GM12878 (cell line): Measurements from ENCODE around the gene RGS18.

Experiments
- ATF7 ChIP-seq: fragments of 450-650 bp; IDR thresholded peaks from 2 replicates; pipeline ENCODE4 v1.6.1; 2016; ENCODE audit warnings: low read depth, mild to moderate bottlenecking
- CHD2 ChIP-seq: IDR thresholded peaks from 2 replicates; pipeline ENCODE4 v1.6.1; 2011; ENCODE audit warnings: low read depth, low read length, improper control_type of control experiment, borderline replicate concordance
- EZH2 ChIP-seq: IDR thresholded peaks from 2 replicates; pipeline ENCODE4 v1.6.1; 2012; ENCODE audit warnings: low read depth, mild to moderate bottlenecking, control low read depth, inconsistent platforms, low read length, borderline replicate concordance; ENCODE audit not compliant: control insufficient read depth
- KAT2A ChIP-seq: conservative IDR thresholded peaks from 2 replicates; pipeline ENCODE4 v1.6.1; 2011; ENCODE audit warnings: low read depth, low read length; ENCODE audit not compliant: control insufficient read depth
- MXI1 ChIP-seq: fragments of 150-350 bp; IDR thresholded peaks from 2 replicates; pipeline ENCODE4 v1.6.1; 2011; ENCODE audit warnings: low read depth, mild to moderate bottlenecking, inconsistent platforms, low read length, improper control_type of control experiment
- PML ChIP-seq: IDR thresholded peaks from 2 replicates; pipeline ENCODE4 v1.6.1; 2012; ENCODE audit warnings: low read length, inconsistent platforms
- POLR2A ChIP-seq: IDR thresholded peaks from 2 replicates; pipeline ENCODE4 v1.6.1; 2011; ENCODE audit warnings: low read depth, mild to moderate bottlenecking, low read length
- RAD51 ChIP-seq: fragments of 450-650 bp; IDR thresholded peaks from 2 replicates; pipeline ENCODE4 v1.6.1; 2016; ENCODE audit warnings: moderate library complexity, mild to moderate bottlenecking, inconsistent platforms
- TF ChIP-seq, protein P1 (sequence below): IDR thresholded peaks from 2 replicates; pipeline ENCODE4 v1.6.1; 2011; ENCODE audit warnings: low read depth, low read length, improper control_type of control experiment, borderline replicate concordance
- TF ChIP-seq, protein P2 (sequence below): IDR thresholded peaks from 2 replicates; pipeline ENCODE4 v1.6.1; 2011; ENCODE audit warnings: mild to moderate bottlenecking, low read depth, low read length, moderate library complexity; ENCODE audit not compliant: insufficient replicate concordance
- TF ChIP-seq, protein P3 (sequence below): IDR thresholded peaks from 2 replicates; pipeline ENCODE4 v1.6.1; 2012; ENCODE audit warnings: low read depth, low read length, improper control_type of control experiment
- TF ChIP-seq, protein P4 (sequence below): IDR thresholded peaks from 2 replicates; pipeline ENCODE4 v1.6.1; 2012; ENCODE audit warnings: improper control_type of control experiment, low read depth, low read length; ENCODE audit not compliant: insufficient replicate concordance
- TF ChIP-seq, protein P5 (sequence below): IDR thresholded peaks from 2 replicates; pipeline ENCODE4 v1.6.1; 2012; ENCODE audit warnings: mild to moderate bottlenecking, low read depth, low read length

DNA sequence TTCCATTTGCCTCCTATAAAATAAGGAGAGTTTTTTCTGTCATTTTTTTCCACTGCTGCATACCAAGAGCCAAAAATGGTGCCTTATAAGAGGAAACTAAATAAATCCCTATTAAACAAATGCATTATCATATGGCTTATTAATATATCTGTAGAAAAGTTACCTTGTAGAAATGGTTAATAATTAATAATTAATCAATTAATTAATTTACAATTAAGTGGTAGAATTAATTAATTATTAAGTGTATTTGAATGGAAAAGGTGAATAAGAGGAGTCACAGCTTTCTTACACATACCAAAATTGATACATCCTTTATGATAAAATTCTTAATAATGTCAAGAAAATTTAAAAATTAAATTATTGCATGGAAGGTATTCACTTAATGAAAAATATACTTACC is 35.6 kb upstream of the RGS18 start:
- no peak for TF ChIP-seq CHD2
- TF ChIP-seq, protein P1, sequence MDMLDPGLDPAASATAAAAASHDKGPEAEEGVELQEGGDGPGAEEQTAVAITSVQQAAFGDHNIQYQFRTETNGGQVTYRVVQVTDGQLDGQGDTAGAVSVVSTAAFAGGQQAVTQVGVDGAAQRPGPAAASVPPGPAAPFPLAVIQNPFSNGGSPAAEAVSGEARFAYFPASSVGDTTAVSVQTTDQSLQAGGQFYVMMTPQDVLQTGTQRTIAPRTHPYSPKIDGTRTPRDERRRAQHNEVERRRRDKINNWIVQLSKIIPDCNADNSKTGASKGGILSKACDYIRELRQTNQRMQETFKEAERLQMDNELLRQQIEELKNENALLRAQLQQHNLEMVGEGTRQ = no peak
- no peak for TF ChIP-seq ATF7
- TF ChIP-seq, protein P2, sequence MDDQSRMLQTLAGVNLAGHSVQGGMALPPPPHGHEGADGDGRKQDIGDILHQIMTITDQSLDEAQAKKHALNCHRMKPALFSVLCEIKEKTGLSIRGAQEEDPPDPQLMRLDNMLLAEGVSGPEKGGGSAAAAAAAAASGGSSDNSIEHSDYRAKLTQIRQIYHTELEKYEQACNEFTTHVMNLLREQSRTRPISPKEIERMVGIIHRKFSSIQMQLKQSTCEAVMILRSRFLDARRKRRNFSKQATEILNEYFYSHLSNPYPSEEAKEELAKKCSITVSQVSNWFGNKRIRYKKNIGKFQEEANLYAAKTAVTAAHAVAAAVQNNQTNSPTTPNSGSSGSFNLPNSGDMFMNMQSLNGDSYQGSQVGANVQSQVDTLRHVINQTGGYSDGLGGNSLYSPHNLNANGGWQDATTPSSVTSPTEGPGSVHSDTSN = no peak
- no peak for TF ChIP-seq POLR2A
- TF ChIP-seq, protein P3, sequence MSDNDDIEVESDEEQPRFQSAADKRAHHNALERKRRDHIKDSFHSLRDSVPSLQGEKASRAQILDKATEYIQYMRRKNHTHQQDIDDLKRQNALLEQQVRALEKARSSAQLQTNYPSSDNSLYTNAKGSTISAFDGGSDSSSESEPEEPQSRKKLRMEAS = no peak
- TF ChIP-seq, protein P4, sequence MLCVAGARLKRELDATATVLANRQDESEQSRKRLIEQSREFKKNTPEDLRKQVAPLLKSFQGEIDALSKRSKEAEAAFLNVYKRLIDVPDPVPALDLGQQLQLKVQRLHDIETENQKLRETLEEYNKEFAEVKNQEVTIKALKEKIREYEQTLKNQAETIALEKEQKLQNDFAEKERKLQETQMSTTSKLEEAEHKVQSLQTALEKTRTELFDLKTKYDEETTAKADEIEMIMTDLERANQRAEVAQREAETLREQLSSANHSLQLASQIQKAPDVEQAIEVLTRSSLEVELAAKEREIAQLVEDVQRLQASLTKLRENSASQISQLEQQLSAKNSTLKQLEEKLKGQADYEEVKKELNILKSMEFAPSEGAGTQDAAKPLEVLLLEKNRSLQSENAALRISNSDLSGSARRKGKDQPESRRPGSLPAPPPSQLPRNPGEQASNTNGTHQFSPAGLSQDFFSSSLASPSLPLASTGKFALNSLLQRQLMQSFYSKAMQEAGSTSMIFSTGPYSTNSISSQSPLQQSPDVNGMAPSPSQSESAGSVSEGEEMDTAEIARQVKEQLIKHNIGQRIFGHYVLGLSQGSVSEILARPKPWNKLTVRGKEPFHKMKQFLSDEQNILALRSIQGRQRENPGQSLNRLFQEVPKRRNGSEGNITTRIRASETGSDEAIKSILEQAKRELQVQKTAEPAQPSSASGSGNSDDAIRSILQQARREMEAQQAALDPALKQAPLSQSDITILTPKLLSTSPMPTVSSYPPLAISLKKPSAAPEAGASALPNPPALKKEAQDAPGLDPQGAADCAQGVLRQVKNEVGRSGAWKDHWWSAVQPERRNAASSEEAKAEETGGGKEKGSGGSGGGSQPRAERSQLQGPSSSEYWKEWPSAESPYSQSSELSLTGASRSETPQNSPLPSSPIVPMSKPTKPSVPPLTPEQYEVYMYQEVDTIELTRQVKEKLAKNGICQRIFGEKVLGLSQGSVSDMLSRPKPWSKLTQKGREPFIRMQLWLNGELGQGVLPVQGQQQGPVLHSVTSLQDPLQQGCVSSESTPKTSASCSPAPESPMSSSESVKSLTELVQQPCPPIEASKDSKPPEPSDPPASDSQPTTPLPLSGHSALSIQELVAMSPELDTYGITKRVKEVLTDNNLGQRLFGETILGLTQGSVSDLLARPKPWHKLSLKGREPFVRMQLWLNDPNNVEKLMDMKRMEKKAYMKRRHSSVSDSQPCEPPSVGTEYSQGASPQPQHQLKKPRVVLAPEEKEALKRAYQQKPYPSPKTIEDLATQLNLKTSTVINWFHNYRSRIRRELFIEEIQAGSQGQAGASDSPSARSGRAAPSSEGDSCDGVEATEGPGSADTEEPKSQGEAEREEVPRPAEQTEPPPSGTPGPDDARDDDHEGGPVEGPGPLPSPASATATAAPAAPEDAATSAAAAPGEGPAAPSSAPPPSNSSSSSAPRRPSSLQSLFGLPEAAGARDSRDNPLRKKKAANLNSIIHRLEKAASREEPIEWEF = no peak
- no peak for TF ChIP-seq EZH2
- no peak for TF ChIP-seq KAT2A
- no peak for TF ChIP-seq RAD51
- no peak for TF ChIP-seq PML
- no peak for TF ChIP-seq MXI1
- TF ChIP-seq, protein P5, sequence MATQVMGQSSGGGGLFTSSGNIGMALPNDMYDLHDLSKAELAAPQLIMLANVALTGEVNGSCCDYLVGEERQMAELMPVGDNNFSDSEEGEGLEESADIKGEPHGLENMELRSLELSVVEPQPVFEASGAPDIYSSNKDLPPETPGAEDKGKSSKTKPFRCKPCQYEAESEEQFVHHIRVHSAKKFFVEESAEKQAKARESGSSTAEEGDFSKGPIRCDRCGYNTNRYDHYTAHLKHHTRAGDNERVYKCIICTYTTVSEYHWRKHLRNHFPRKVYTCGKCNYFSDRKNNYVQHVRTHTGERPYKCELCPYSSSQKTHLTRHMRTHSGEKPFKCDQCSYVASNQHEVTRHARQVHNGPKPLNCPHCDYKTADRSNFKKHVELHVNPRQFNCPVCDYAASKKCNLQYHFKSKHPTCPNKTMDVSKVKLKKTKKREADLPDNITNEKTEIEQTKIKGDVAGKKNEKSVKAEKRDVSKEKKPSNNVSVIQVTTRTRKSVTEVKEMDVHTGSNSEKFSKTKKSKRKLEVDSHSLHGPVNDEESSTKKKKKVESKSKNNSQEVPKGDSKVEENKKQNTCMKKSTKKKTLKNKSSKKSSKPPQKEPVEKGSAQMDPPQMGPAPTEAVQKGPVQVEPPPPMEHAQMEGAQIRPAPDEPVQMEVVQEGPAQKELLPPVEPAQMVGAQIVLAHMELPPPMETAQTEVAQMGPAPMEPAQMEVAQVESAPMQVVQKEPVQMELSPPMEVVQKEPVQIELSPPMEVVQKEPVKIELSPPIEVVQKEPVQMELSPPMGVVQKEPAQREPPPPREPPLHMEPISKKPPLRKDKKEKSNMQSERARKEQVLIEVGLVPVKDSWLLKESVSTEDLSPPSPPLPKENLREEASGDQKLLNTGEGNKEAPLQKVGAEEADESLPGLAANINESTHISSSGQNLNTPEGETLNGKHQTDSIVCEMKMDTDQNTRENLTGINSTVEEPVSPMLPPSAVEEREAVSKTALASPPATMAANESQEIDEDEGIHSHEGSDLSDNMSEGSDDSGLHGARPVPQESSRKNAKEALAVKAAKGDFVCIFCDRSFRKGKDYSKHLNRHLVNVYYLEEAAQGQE = no peak
